Spleen (tissue), 11 donors: Measurements from ENCODE around the gene PLAGL1. TPM values are rescaled to one million over a fixed set of nuclear protein-coding genes. Genes with fewer than 3 reads are reported as not detected.

Experiments
- DNase-seq: peaks from one replicate; pipeline ENCODE4 v3.0.0-alpha.2; 2020
- H3K27ac ChIP-seq, 8 donors: fragments of 200-600 bp; sonication (generic) in 7 of 8; 1 replicate in 4 of 8; 2 replicates in 4 of 8; pipeline versions ENCODE4 v1.5.0 to v1.8.0; 2016 to 2021; ENCODE audit warnings: inconsistent platforms in 4 of 8, mild to moderate bottlenecking in 4 of 8, moderate library complexity in 1 of 8
- H3K27me3 ChIP-seq, 7 donors: fragments of 200-600 bp; sonication (generic) in 6 of 7; replicated peaks in 1 of 7; 1 replicate in 4 of 7; 2 replicates in 3 of 7; pipeline versions ENCODE4 v1.5.0 to v1.8.0; 2016 to 2021; ENCODE audit warnings: inconsistent platforms in 3 of 7, mild to moderate bottlenecking in 1 of 7
- H3K36me3 ChIP-seq, 6 donors: fragments of 200-600 bp; sonication (generic) in 5 of 6; 1 replicate in 4 of 6; 2 replicates in 2 of 6; pipeline versions ENCODE4 v1.5.0 to v1.8.0; 2016 to 2021; ENCODE audit warnings: inconsistent platforms in 2 of 6
- H3K4me1 ChIP-seq, 6 donors: fragments of 200-600 bp; sonication (generic) in 5 of 6; 1 replicate in 3 of 6; 2 replicates in 3 of 6; pipeline versions ENCODE4 v1.5.0 to v1.8.0; 2016 to 2021; ENCODE audit warnings: inconsistent platforms in 3 of 6
- H3K4me3 ChIP-seq, 8 donors: fragments of 200-600 bp; sonication (generic) in 7 of 8; 1 replicate in 4 of 8; 2 replicates in 4 of 8; pipeline versions ENCODE4 v1.5.0 to v1.8.0; 2016 to 2021; ENCODE audit warnings: inconsistent platforms in 4 of 8, mild to moderate bottlenecking in 4 of 8, moderate library complexity in 2 of 8
- H3K9me3 ChIP-seq, 8 donors: fragments of 200-600 bp; sonication (generic) in 7 of 8; 1 replicate in 4 of 8; 2 replicates in 4 of 8; pipeline versions ENCODE4 v1.5.0 to v1.8.0; 2016 to 2021; ENCODE audit warnings: inconsistent platforms in 4 of 8
- POLR2A ChIP-seq, 3 donors: fragments of 450-650 bp; IDR thresholded peaks; one replicate each; pipeline ENCODE4 v1.5.1; 2017; ENCODE audit warnings: antibody characterized with exemption in 3 of 3, mild to moderate bottlenecking in 1 of 3
- POLR2AphosphoS5 ChIP-seq, 3 donors: sonication (generic); formaldehyde crosslinking; IDR thresholded peaks; one replicate each; pipeline ENCODE4 v1.5.1; 2017; ENCODE audit warnings: antibody characterized with exemption in 3 of 3
- WGBS, 5 donors: extraction: QIAGEN DNeasy Blood & Tissue Kit in 3 of 5; methylation state at CpG; one replicate each; pipeline versions ENCODE4 v1.1.5 to v1.1.7; 2013 to 2018; 5-methylcytosine and 5-hydroxymethylcytosine counted together
- intact Hi-C: fragments of 100-400 bp; cut with DNase I; formaldehyde crosslinking; loops from one replicate; pipeline ENCODE4 v1.15.0; 2023; ENCODE audit warnings: low total_unique reads
- polyA plus RNA-seq, 3 donors: library from polyadenylated mRNA; stranded (reverse); fragments of 200-250 nt; gene quantifications; one replicate each; pipeline ENCODE4 v1.2.1, GENCODE V29; 2013
- total RNA-seq, 7 donors: library from RNA; depleted of rRNA in 3 of 7; stranded (reverse); fragments of >200 nt in 3 of 7; fragmentation: NEBNext Ultra II Directional in 4 of 7; extraction: Animal tissue kit (Norgen Biotek cat#: 25700) in 4 of 7; gene quantifications; one replicate each; pipeline versions ENCODE4 v1.1.0 to v1.2.1, GENCODE V29; 2016 to 2021
- TF ChIP-seq, protein P1 (sequence below), 11 experiments: fragments of 200-600 bp in 7 of 11; fragments of 450-650 bp in 4 of 11; sonication (generic) in 4 of 11; IDR thresholded peaks in 8 of 11; conservative IDR thresholded peaks in 3 of 11; 1 replicate in 7 of 11; 2 replicates in 4 of 11; pipeline versions ENCODE4 v1.4.0 to v1.8.0; 2016 to 2021; ENCODE audit warnings: antibody characterized with exemption in 11 of 11, inconsistent platforms in 4 of 11, mild to moderate bottlenecking in 1 of 11
- donor health status: healthy with polysubstance abuse.
- donor health status: DM: no; HTN: no; CAD: no; lungs with moderate emphysema.
- donor health status: DM: no; HTN: no; CAD: no.
- donor health status: Bipolar disorder and iron deficiency.
- donor health status: healthy.
- donor health status: DM: no; HTN: no; CAD: no.
- donor health status: DM: yes; HTN: yes; CAD: no.

Gene PLAGL1
- total and polyA plus RNA-seq, 10 donors, result 7.1 to 34.4 (median 25.3) TPM

DNA sequence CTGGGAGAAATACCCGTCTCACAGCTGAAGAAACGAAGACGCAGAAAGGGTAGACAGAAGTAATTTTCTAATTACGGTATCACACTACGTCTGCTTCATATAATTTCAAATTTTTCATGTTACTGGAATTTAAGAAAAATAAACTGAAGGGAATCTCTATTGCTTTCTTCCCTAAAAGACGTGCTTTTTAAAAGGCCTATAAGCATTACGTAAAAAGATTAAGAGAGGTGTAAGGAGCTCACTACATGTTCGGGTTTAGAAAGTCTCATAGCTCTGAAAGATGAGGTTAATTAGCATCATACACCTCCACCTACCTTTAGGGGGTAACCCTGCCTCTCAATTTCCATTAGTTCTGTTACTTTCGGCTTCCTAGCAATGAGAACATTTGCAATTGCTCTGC is 787 bp upstream of the PLAGL1 start:
- intact Hi-C loops, result no loop called here
- peaks cover 0 to 19% (median 0%) of the 10 kb centered on the region in 7 donors for H3K27me3 ChIP-seq
- H3K27ac ChIP-seq, result no peak overlapping the region
- no peak for TF ChIP-seq POLR2A (IDR thresholded peaks at IDR 0.05)
- TF ChIP-seq, protein P1, sequence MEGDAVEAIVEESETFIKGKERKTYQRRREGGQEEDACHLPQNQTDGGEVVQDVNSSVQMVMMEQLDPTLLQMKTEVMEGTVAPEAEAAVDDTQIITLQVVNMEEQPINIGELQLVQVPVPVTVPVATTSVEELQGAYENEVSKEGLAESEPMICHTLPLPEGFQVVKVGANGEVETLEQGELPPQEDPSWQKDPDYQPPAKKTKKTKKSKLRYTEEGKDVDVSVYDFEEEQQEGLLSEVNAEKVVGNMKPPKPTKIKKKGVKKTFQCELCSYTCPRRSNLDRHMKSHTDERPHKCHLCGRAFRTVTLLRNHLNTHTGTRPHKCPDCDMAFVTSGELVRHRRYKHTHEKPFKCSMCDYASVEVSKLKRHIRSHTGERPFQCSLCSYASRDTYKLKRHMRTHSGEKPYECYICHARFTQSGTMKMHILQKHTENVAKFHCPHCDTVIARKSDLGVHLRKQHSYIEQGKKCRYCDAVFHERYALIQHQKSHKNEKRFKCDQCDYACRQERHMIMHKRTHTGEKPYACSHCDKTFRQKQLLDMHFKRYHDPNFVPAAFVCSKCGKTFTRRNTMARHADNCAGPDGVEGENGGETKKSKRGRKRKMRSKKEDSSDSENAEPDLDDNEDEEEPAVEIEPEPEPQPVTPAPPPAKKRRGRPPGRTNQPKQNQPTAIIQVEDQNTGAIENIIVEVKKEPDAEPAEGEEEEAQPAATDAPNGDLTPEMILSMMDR (IDR thresholded peaks at IDR 0.05 in 8 of 11, conservative IDR thresholded peaks at IDR 0.05 in 3 of 11), result no peak
- no peak for TF ChIP-seq POLR2AphosphoS5 (IDR thresholded peaks at IDR 0.05)
- H3K9me3 ChIP-seq, result peaks cover 0 to 5% (median 0%) of the 10 kb centered on the region in 8 donors
- 91 to 94% (median 92%) methylated on average over 9 of the region's 9 CpGs for WGBS, 5 donors
- H3K36me3 ChIP-seq, result no peaks in the 10 kb centered on the region
- H3K4me3 ChIP-seq, result peak overlapping the region in 2 of 8 donors; percentile 60 to 80
- peaks cover 0 to 26% (median 4%) of the 10 kb centered on the region in 6 donors for H3K4me1 ChIP-seq
- no peak for DNase-seq

DNA sequence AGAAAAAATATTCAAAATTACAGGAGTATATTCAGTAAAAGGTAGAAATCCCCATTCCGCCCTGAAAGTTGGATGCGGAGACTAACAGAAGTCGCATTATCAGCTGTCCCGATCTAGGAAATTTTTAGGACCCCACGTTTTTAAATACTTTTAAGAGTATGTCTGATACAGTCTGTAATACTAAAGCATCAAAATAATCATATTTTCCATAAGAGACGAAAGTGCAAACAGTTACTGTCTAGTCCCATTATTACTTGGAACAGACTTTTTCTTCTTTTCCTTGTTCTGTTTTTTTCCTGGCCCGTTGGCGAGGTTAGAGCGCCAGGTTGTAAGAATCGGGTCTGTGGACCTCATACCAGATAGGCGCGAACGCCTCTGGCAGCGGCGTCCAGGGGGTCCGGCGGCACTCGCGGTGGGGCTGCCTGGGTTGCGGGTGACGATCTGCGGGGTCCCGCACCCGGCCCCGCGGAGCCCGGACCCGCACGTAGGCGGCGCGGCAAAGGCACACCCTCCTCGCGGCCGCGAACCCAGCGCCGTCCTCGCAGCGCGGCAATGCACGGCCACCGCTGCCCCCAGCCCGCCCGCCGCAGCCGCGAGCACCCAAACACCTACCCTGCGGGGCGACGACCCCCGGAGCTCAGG is 460 bp downstream of the PLAGL1 start:
- no peak for DNase-seq
- Histone ChIP-seq H3K4me1 (peaks cover 0 to 20% (median 4%) of the 10 kb centered on the region in 6 donors), H3K4me3 (peak overlapping the region; percentile 33 to 80 (median 52)), H3K36me3 (no peaks in the 10 kb centered on the region), H3K27ac (peak overlapping the region in 6 of 8 donors; percentile 54 to 69 (median 60)), H3K27me3 (peaks cover 0 to 19% (median 0%) of the 10 kb centered on the region in 7 donors), H3K9me3 (peaks cover 0 to 9% (median under 1%) of the 10 kb centered on the region in 8 donors)
- TF ChIP-seq POLR2A (IDR thresholded peaks at IDR 0.05) (no peak), POLR2AphosphoS5 (IDR thresholded peaks at IDR 0.05) (no peak)
- TF ChIP-seq, protein P1 (IDR thresholded peaks at IDR 0.05 in 8 of 11, conservative IDR thresholded peaks at IDR 0.05 in 3 of 11), result no peak
- intact Hi-C loops, result no loop called here
- WGBS, 5 donors, result 33 to 55% (median 49%) methylated on average over 29 to 52 of the region's 52 CpGs

DNA sequence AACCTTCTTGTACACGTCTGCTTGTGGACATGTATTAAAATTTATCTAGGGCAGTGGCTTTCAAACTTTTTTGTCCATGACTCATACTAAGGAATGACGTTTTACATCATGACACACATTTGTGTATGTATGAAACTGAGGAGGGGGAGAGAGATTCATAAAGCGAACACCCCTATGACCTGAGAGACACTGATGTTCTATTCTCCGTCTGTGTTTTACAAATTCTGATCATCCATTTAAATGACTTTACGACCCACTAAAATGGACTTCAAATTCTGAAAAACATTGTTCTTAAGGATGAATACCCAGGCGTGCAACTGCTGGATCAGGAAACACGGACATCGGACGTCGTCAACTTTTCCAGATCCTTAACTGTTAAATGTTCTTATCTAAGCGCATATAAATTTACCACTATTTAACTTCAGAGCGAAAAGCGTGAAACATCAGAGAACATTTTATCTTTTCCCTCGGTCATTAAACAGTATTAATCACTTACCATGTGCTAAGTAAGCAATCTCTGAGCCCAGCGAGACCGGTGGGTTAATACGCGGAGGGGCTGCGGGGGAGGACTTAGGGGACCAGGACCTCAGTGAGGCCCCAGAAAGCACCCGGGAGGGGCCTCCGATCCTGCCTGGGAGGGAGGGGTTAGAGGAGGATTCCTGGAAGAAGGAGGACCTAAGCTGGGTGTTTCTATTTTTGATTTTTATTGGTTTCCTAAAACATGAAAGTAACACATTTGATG is 1.2 kb downstream of the PLAGL1 start:
- no peak for DNase-seq
- H3K27ac ChIP-seq, result peak overlapping the region in 4 of 8 donors; percentile 22 to 69 (median 58)
- intact Hi-C loops, result no loop called here

More for the DNA sequence above, 1.2 kb downstream of the PLAGL1 start:
- peak overlapping the region in 7 of 8 donors; percentile 39 to 80 (median 55) for H3K4me3 ChIP-seq
- TF ChIP-seq POLR2AphosphoS5 (IDR thresholded peaks at IDR 0.05) (no peak), POLR2A (IDR thresholded peaks at IDR 0.05) (no peak)
- TF ChIP-seq, protein P1 (IDR thresholded peaks at IDR 0.05 in 8 of 11, conservative IDR thresholded peaks at IDR 0.05 in 3 of 11), result no peak
- peaks cover 0 to 19% (median 0%) of the 10 kb centered on the region in 7 donors for H3K27me3 ChIP-seq
- 49 to 58% (median 53%) methylated on average over 21 of the region's 21 CpGs for WGBS, 5 donors
- peaks cover 0 to 20% (median 4%) of the 10 kb centered on the region in 6 donors for H3K4me1 ChIP-seq
- peaks cover 0 to 13% (median 8%) of the 10 kb centered on the region in 8 donors for H3K9me3 ChIP-seq
- H3K36me3 ChIP-seq, result no peaks in the 10 kb centered on the region
